AG10803 (cell line): ENCODE measurements around the gene OR51I2.

Experiments
- DNase-seq: peaks from one replicate; pipeline ENCODE4 v3.0.0; 2010; ENCODE audit warnings: low read depth
- H3K4me3 ChIP-seq: 2 replicates; pipeline ENCODE4 v1.5.1; 2011; ENCODE audit warnings: mild to moderate bottlenecking, low read length, control low read depth
- CTCF ChIP-seq: conservative IDR thresholded peaks from 2 replicates; pipeline ENCODE4 v1.5.1; 2011; ENCODE audit warnings: mild to moderate bottlenecking, low read length, control low read depth, inconsistent platforms

The OR51I2 gene

DNA sequence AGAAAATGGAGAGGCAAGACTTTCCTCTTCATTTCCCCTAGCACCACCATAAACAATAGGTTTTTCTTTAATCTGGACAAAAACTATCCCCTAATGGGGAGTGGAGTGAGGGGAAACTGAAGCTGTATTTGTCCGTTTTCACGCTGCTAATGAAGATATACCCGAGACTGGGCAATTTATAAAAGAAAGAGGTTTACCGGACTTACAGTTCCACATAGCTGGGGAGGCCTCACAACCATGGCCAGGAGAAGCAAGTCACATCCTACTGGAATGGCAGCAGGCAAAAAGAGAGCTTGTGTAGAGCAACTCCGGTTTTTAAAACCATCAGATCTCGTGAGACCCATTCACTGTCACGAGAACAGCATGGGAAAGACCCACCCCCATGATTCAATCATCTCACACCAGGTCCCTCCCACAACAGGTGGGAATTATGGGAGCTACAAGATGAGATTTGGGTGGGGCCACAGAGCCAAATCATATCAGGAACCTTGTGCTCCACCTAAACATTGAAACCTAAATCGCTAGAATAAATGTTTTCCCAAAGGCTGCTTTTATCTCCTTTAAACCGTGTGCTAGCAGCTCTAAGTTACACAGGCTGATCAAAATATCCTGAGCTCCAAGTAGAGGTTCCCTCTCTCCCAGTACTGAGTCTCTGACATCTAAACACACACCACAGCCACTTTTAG is 56.4 kb downstream of the OR51I2 start:
- TF ChIP-seq CTCF, result no peak
- H3K4me3 ChIP-seq, result no peak overlapping the region
- DNase-seq, result no peak
